GM21367 (cell line): ENCODE data around the gene SBK2.
"Not testable (repeated sequence)": the region's sequence is repeated elsewhere in the genome, so short reads cannot be mapped to it uniquely, and the experiment has no call there.

Experiments used
- ATAC-seq: cut with Tn5 transposase; IDR thresholded peaks from one replicate; pipeline ENCODE4 v1.9.1; 2021; ENCODE audit not compliant: unreplicated experiment

SBK2 gene, protein sequence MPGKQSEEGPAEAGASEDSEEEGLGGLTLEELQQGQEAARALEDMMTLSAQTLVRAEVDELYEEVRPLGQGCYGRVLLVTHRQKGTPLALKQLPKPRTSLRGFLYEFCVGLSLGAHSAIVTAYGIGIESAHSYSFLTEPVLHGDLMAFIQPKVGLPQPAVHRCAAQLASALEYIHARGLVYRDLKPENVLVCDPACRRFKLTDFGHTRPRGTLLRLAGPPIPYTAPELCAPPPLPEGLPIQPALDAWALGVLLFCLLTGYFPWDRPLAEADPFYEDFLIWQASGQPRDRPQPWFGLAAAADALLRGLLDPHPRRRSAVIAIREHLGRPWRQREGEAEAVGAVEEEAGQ

DNA sequence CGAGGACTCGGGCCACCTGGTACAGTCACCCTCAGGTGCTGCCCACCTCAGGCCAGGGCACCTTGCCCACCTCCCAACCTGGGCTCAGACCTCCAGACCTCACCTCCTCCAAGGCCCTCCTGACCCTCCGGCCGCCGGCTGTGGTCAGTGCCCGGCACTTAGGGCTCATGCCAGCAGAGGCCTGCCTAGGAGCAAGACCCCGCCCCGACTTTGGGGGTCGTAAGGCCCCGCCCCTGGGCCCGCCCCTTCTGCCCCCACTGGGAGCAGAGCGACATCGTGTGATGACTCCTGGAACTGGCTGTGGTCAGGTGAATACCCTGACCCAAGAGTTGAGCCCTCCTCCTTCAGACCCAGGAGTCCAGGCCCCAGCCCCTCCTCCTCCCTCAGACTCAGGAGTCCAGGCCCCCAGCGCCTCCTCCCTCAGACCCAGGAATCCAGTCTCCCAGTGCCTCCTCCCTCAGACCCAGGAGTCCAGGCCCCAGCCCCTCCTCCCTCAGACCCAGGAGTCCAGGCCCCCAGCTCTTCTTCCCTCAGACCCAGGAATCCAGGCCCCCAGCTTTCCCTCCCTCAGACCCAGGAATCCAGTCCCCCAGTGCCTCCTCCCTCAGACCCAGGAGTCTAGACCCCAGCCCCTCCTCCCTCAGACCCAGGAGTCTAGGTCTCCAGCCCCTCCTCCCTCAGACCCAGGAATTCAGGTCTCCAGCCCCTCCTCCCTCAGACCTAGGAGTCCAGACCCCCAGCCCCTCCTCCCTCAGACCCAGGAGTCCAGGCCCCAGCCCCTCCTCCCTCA lies at the start of gene SBK2:
Gene SBK2 (minus strand): TSS at position 183 of the 790 bp plus-strand sequence. CDS start 839 bp downstream, outside the sequence.
- ATAC-seq, result no peak

GRCh38 chr19:55585658-55586339 lies 48.9 kb upstream of the SBK2 start:
- ATAC-seq, result no peak

DNA sequence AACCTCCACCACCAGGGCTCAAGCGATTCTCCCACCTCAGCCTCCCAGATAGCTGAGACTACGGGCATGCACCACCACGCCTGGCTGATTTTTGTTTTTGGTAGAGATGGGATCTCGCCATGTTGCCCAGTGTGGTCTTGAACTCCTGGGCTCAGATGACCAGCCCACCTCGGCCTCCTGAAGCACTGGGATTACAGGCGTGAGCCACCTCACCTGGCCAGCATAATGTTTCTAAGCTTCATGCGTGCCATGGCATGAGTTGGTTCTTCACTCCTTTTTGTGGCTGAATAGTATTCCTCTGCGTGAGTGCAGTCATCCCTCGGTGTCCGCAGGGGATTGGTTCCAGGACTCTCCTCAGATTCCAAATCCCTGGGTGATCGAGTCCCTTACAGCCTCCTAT lies 47.9 kb upstream of the SBK2 start:
- no peak for ATAC-seq

DNA sequence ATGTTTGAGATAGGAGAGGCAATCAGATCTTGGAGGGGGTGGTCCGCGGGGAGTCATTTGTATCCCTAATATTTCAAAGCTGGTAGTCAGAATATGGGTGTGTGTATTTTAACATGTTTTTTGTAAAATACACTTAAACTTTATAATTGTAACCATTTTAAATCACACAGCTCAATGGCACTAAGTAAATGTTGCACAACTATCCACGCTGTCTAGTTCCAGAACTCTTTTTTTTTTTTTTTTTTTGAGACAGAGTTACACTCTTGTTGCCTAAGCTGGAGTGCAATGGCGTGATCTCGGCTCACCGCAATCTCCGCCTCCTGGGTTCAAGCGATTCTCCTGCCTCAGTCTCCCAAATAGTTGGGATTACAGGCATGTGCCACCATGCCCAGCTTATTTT lies 47.0 kb upstream of the SBK2 start:
- ATAC-seq, result not testable (repeated sequence)

DNA sequence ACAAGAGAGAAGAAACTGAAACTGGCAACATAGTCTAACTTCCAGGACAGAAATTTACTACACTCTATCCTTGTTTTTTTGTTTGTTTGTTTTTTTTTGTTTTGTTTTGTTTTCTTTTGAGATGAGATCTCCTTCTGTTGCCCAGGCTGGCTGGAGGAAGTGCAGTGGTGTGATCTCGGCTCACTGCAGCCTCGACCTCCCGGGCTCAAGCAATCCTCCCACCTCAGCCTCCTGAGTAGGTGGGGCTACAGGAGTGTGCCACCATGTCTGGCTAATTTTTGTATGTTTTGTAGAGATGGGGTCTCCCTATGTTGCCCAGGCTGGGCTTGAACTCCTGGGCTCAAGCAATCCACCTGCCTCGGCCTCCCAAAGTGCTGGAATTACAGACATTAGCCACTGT lies 45.4 kb upstream of the SBK2 start:
- not testable (repeated sequence) for ATAC-seq

DNA sequence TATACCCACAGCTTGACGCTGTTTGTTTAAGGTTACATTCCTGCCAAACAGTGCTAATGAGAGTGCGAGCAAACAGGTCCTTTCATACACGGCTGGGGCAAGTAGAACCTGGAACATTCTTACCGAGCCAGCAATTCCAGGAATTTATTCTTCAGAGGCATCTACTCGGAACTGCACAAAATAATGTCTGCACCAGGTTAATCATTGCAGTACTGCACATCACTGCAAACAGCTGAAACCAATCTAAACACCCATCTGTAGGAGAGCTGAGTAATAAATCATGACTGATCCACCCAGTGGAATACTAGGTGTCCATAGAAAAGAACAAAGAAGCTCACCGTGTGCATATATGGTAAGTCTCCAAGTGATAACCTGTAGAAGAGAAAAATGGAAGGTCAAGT lies 44.9 kb upstream of the SBK2 start:
- ATAC-seq, result no peak

GRCh38 chr19:55581145-55581822 lies 44.4 kb upstream of the SBK2 start:
- ATAC-seq, result no peak

- ATAC-seq, result no peak
These were observed 43.8 kb upstream of the SBK2 start, which contains the start of gene ZNF579 for GRCh38 chr19:55580628-55581144. TSS of gene ZNF579 (minus strand) at chr19:55580848. CDS start at chr19:55579639, 1,209 bp downstream.

DNA sequence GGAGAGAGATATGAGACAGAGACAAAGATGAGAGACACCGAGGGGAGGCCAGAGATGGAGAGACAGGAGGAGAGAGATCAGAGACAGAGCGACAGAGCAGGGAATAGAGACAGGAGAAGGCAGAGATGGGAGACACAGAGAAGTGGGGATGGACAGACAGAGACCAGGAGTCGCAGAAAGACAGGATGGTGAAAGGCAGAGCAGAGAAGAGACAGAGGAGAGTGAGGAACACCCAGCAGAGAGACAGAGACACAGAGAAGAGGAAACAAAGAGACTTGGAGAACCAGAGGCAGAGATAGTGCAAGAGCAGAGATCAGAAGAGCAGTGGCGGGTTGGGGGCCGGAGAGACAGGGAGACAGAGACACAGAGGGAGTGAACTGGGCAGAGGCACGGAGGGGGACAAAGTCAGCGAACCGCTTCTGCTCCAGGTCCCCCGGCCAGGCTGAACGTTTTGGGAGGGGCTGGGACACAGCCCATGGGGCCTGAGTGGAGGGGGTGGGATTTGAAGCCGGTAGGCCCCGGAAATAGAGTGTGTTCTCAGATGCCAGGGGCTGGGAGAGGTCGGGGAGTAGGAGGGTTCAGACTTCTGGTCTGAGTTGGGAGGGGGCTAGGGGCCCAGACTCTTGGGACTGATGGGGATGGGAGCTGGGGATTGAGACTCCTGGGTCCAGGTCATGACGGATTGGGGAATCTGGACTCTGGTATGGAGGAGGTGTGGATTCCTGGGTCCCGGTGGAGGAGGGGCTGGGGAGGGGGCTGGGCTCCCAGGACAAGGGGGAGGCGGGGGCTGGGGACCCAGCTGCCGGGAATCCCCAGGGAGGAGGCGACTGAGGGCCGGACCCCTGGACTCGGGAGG lies 43.1 kb upstream of the SBK2 start:
- no peak for ATAC-seq

DNA sequence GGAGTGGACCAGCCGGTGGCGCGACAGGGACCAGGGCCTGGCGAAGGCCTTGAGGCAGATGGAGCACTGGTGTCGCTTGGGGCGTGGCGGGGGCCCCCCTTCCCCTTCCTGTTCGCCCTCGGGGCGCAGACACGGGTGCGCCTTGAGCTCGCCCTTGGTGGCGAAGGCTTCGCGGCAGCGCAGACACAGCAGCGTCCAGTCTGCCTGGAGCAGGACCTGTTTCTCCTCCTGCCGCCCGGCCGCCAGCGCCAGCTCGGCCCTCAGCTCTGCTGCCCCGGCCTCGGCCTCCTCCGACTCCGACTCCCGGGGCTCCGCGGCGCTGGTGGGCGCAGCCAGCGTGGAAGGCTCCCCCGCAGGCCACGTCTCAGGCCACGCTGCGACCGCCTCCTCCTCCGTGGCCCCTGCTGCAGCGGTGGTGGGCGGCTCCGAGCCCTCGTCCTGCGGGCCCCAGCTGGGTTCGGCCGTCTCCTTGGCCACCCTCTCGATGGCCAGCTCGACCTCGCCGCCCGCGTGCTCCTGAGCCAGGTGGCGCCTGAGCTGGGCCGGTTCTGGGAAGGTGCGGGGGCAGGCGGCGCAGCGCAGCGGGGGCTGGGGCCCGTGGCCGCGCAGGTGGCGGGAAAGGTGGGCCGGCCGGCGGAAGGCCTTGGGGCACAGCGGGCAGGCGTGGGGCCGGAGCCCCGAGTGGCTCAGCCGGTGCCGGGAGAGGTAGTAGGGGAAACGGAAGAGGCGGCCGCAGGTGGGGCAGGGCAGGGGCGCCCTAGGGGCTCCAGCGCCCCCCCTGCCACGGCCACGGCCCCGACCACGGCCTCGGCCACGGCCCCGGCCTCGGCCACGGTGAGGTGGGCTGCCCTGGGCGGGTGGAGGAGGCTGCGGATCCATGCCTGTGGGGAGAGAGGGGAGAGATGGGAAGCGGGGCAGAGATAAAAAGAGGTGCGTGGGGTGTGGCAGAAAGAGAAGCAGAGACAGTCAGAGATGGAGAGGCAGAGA lies 42.1 kb upstream of the SBK2 start:
- no peak for ATAC-seq

DNA sequence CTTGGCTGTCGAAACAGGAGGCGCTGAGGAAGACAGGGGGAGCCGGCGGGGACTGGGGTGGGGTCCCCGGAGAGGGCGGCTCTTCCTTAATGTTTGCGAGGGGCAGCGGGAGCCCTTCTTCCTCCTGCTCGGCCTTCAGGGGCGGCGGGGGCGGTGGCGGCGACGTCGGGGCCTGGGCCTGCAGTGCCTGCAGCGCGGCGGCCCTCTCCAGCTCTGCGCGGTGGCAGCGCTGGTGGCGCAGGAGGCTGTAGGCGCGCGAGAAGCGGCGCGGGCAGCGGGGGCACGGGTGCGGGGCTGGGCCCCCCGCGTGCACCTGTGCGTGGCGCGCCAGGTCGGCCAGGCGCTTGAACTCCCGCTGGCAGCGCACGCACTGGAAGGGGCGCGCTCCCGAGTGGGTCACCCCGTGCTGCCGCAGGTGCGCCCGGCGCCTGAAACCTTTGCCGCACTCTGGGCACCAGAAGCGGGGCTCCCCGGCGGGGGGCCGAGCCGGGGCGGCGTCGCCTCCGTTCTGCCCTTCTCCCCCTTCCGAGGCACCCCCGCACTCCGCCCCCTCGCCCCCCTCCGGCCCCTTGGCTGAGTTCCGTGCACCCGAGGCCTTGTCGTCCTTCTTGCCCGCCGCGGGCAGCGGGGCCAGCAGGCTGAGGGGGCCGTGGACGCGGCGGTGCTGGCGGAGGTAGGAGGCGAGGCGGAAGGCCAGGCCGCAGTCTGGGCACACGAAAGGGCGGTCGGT lies 41.3 kb upstream of the SBK2 start:
- no peak for ATAC-seq

DNA sequence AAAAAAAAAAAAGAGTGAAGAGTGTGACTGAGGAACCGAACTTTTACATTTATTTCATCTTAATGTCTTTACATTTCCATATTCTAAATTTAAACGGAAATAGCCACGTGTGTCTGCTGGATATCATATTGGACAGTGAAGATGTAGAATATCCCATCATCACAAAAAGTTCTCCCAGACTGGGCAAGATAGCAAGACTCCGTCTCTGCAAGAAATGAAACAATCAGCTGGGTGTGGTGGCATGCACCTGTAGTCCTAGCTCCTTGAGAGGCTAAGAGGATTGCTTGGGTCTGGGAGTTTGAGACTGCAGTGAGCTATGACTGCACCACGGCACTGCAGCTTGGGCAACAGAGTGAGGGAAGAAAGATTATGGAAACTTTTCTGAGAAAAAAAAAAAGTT lies 39.8 kb upstream of the SBK2 start:
- no peak for ATAC-seq

GRCh38 chr19:55573929-55574328 lies 37.0 kb upstream of the SBK2 start:
- ATAC-seq, result not testable (repeated sequence)

DNA sequence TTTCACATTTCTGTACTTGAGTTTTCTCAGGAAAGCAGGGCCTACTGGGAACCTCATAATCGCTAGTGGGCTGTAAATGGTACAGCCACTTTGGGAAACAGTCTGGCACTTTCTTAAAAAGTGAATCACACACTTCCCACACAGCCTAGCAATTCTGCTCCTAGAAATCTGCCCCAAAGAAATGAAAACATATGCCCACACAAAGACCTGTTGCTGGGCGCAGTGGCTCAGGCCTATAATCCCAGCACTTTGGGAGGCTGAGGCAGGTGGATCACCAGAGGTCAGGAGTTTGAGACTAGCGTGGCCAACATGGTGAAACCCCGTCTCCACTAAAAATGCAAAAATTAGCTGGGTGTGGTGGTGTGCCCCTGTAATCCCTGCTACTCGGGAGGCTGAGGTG lies 32.5 kb upstream of the SBK2 start:
- ATAC-seq, result not testable (repeated sequence)

GRCh38 chr19:55567708-55568328 lies 30.9 kb upstream of the SBK2 start:
- ATAC-seq, result no peak

- ATAC-seq, result no peak
These were observed 29.9 kb upstream of the SBK2 start for GRCh38 chr19:55566823-55567222.

DNA sequence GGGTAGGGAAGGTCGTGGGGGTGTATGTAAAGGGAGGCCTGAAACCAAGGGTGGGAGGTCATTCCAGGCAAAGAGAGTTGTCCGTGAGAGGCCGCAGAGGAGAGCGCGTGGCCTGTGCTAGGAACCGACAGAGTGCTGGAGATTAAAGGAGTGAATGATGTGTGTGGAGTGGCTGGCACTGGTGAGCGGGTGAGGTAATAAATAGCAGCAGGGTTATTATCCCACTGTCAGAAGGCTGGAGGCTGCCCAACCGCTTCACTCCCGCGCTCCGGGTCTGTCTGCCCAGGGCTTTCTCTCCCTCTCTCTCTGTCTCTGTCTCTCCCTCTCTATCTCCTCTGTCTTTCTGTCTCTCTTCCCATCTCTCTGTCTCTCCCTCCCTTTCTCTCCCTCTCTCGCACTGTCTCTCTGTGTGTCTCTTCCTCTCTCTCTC lies 26.3 kb upstream of the SBK2 start:
- no peak for ATAC-seq

DNA sequence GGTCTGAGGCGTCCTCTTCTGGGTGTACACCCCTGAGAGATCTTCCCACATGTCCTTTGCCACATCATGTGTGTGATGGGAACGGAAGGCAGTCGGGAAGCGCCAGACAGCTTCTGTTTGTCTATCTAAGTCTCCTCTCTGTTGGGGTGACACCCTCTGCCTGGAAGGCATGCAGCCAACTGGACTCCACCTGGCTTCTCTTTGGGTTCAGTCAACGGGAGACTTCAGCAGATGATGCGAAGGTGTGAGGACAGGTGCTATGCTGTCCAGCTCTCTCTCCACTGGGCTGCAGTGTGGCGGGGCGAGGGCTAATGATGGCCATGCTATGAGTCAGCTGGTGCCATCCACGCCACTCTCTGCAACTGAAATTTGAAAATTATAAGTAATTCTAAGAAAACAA lies 22.8 kb upstream of the SBK2 start:
- no peak for ATAC-seq
